Stimulated activated CD8-positive, alpha-beta memory T cell treated with anti-CD3 and anti-CD28 coated beads, Interleukin-7, amount 100 ng/mL, for 4 hours (primary cell): ENCODE measurements around the gene NME2.
"Not testable (repeated sequence)": the region's sequence is repeated elsewhere in the genome, so short reads cannot be mapped to it uniquely, and the experiment has no call there.

Experiments used
- DNase-seq, 2 donors: peaks; one replicate each; pipeline ENCODE4 v3.0.0-alpha.2; 2020; ENCODE audit warnings: low read depth in 2 of 2

The NME2 gene

GRCh38 chr17:51166198-51166986, at the start of gene NME2:
Gene NME2 (plus strand): TSS chr17:51166411. CDS start chr17:51166831, 420 bp downstream.
- peak; percentile 37 to 73 for DNase-seq

DNA sequence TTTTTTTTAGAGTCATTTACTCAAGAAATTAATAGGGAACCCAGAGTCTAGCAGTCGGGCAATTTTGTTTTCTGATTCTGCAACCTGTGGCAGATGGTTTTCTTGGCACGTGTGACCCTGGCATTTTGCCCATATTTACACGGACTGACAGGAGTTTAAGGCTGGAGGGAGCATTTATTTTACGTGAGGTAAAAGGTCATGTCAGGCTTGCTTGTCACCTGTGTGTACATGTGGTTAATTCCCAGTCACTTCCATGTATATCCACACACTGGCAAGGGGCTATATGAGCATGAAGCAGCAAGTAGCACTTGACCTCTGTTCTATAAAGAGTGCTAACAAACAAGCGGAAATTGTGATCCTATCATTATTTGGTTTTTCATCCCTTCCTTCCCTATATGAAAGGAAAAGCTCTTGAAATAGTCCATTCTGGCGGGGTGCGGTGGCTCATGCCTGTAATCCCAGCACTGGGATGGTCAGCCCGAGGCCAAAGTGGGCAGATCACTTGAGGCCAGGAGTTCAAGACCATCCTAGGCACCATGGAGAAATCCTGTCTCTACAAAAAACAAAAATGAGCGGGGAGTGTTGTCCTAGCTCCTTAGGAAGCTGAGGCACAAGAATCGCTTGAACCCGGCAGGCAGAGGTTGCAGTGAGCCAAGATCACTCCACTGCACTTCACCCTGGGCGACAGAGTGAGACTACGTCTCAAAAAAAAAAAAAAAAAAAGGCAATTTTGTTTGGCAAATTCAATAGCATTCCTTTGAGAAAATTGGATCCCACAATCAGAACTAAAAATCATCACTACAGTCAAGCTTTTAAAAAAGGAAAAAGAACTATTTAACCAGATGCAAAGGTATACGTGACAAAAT, 47.6 kb upstream of the NME2 start:
- DNase-seq, result no peak

- peak in 1 of 2 donors; percentile 24 for DNase-seq
Observed at GRCh38 chr17:51119415-51120356, 46.5 kb upstream of the NME2 start.

GRCh38 chr17:51120357-51120738, 45.9 kb upstream of the NME2 start:
- DNase-seq, result peak in 1 of 2 donors; percentile 35

DNA sequence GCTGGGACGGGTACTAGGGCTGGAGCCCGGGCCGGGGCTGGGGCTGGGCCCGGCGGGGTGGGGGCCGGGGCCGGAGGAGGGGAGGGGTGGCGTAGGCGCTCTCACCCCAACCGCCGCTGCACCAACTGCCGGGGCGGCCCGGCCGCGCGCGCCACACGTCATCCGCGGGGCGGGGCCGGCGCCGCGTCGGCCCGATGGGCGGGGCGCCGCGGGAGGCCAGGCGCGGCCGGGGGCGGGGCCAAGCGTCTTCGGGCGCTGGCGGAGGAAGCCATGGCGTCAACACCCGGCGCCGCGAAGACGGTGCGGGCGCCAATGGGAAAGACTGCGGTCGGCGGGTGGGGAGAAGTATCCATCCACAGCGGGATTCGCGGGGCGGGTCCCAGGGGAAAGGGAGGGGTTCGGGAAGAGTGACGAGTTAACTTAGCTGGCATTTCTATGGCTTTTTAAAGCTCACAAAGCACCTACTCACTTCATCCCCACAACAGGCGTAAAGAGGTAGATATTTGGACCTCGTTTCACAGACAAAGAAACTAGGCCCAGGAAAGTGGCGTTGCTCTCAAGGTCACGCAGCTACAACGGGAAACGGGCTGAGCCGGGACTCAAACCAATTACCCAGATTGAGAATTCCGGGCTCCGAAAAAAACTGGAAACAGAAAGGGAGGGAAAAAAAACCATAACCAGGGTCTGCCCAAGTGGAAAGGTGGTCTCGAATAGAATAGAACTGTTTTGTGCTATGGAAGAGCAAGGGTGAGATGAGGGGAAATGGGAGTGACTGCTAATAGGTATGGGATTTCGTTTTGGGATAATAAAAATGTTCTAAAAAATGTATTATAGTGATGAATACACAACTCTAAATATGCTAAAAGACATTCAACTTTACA, 45.2 kb upstream of the NME2 start, which contains the start of gene SPAG9:
Gene SPAG9 (minus strand): TSS at position 130 of the 881 bp plus-strand sequence. CDS start 212 bp downstream, outside the sequence.
- DNase-seq, result peak; percentile 76 to 86

DNA sequence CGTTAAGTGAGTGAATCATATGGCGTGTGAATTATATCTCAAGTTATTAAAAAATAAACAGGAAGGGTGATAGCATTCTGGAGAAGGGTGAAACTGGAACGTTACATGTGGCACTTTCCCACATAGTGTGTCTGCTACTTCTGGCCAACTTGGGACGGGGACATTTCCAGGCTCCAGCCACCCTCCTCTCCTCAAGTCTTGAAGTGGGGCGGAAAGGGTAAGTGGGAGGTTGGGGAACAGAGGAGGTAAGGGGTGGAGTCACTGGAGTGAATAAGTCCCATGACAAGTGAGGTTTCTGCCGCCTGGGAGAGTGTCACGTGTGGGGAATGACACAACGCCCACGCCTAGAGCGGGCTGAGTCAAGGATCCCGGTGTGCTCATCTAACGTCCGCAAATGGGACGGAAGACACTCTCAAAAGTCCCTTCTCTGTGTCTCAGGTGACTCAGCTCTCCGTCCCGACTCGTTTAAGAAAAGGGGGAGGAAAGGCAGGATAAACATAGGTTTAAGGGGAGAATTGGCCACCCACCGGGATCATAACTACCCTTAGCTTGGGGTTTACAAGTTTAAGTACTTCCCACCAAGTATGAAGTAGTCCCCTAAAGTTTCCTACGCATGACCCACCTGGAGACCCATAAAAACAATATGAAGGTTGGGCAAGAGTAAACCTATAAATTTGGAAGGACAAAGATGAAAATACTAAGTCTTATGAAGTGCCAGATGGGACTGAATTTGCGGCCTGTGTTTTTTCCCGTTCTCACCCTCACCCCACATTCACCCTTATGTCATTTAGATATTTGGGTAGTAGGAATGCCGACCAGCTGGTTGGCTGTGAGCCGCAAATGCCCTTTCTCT, 44.4 kb upstream of the NME2 start:
- DNase-seq, result peak; percentile 83 to 86

DNA sequence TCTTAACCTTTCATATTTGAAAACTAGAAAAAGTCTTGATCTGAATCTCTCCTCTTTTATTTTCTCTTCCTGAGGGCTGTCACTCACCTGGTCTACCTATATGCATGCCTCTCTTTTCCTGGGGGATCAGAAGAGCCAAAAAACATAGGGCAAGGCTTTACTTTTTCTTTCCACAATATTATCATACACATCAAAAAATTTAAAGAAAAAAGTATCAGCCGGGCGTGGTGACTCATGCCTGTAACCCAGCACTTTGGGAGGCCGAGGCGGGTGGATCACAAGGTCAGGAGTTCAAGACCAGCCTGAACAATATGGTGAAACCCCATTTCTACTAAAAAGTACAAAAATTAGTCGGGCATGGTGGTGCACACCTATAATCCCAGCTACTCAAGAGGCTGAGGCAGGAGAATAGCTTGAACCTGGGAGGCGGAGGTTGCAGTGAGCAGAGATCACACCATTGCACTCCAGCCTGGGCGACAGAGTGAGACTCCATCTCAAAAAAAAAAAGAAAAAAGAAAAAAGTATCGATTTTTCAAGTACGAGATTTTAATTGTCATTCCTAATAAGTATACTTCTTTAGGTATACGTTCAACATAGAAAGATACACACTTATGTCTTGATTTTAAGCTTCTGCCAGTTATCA, 43.6 kb upstream of the NME2 start:
- DNase-seq, result not testable (repeated sequence)

- no peak for DNase-seq
Observed at GRCh38 chr17:51124640-51125503, 41.3 kb upstream of the NME2 start.

GRCh38 chr17:51128076-51128475, 38.1 kb upstream of the NME2 start:
- no peak for DNase-seq

GRCh38 chr17:51132964-51133319, 33.3 kb upstream of the NME2 start:
- DNase-seq, result no peak

DNA sequence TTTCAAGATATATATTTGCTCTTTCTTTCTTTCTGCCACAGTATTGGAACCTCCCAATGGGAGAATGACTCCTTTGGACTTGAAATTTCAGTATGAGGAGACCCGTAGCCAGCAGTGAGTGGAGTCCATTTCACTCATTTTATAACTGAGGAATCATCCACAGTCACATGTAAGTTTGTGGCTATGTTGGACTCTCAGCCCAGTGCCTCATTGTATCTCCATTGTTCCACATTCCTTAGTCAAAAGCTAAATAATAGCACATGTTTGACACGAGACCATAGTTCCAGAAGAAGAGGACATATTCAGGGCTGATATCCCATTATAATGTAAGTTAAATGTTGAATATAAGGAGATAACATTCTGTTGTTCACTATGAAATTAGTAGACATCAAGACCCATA, 32.8 kb upstream of the NME2 start:
- no peak for DNase-seq

DNA sequence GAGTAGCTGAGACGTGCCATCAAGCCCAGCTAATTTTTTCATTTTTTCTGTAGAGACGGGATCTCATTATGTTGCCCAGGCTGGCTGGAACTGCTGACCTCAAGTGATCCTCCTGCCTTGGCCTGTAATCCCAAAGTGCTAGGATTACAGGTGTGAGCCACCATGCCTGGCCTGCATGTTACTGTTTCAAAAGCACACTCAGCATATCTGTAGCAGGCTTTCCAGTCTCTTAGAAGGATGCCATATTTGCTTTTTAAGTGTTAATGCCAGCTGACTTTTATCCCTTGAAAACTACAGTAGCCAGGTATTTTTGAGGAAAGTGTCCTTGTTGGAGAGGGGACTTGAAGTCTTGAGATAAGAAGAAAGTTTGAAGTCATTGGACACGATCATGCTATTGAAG, 30.3 kb upstream of the NME2 start:
- DNase-seq, result no peak

DNA sequence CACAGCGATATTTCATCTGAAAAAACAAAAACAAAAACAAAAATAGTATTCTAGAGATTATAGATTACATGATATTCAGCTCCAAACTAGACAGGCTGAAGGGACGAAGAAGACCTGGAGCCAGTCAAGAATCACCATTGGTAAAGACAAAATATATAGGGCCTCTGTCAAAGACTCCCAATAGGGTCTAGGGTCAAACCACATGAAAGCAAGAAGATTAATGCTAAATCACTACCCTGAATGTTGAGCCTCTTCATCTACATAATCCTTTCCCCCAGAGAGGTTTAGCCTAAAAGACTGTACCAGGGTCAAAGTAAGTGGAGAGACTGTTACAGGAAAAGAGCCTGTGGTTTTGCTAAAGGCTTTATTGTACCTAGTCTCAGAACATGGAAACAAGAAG, 23.6 kb upstream of the NME2 start:
- no peak for DNase-seq

GRCh38 chr17:51144266-51145022, 21.8 kb upstream of the NME2 start:
- no peak for DNase-seq

DNA sequence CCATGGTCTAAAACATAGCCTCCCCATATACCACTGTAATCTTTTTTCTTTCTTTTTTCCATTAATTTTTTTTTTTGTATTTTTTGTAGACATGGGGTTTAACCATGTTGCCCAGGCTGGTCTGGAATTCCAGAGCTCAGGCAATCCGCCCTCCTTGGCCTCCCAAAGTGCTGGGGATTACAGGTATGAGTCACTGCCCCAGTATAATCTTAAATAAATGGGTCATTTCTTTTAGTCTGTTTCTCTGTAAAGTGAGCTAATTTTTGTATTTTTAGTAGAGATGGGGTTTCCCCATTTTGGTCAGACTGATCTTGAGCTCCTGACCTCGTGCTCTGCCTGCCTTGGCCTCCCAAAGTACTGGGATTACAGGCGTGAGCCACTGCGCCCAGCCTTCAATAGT, 18.6 kb upstream of the NME2 start:
- no peak for DNase-seq

GRCh38 chr17:51149163-51149562, 17.0 kb upstream of the NME2 start:
- DNase-seq, result no peak

- DNase-seq, result no peak
Observed at GRCh38 chr17:51150932-51151331, 15.3 kb upstream of the NME2 start.
